ENCODE results near the gene AVPR1A. TPM values are rescaled to one million over a fixed set of nuclear protein-coding genes. Genes with fewer than 3 reads are reported as not detected.

The AVPR1A gene
- total and polyA plus RNA-seq, 10 donors: 0.17 to 3.3 (median 0.84) TPM

- no peak overlapping the region for H3K4me3 ChIP-seq
- H3K4me1 ChIP-seq: no peaks in the 10 kb centered on the region
- no peak for DNase-seq
- H3K36me3 ChIP-seq: no peaks in the 10 kb centered on the region
- H3K27ac ChIP-seq: no peak overlapping the region
- no peaks in the 10 kb centered on the region for H3K9me3 ChIP-seq
- intact Hi-C loops (cut with DNase I; ENCODE audit: low total_unique reads): no loop called here
- H3K27me3 ChIP-seq (replicated peaks in 1 of 7): no peaks in the 10 kb centered on the region
- TF ChIP-seq POLR2AphosphoS5 (IDR thresholded peaks at IDR 0.05): no peak
- TF ChIP-seq CTCF (IDR thresholded peaks at IDR 0.05 in 8 of 11, conservative IDR thresholded peaks at IDR 0.05 in 3 of 11): no peak
- TF ChIP-seq POLR2A (IDR thresholded peaks at IDR 0.05): no peak
Observed at GRCh38 chr12:63124778-63125177, 26.2 kb downstream of the AVPR1A start.

GRCh38 chr12:63103494-63104131, 47.4 kb downstream of the AVPR1A start:
- no peak overlapping the region for H3K27ac ChIP-seq
- TF ChIP-seq POLR2AphosphoS5 (IDR thresholded peaks at IDR 0.05) (no peak), CTCF (IDR thresholded peaks at IDR 0.05 in 8 of 11, conservative IDR thresholded peaks at IDR 0.05 in 3 of 11) (peak in 10 of 11 experiments; percentile 28 to 61 (median 52)), POLR2A (IDR thresholded peaks at IDR 0.05) (no peak)
- H3K4me1 ChIP-seq: no peaks in the 10 kb centered on the region
- no peaks in the 10 kb centered on the region for H3K27me3 ChIP-seq (replicated peaks in 1 of 7)
- no peak for DNase-seq
- H3K4me3 ChIP-seq: no peak overlapping the region
- WGBS, 5 donors: 7 to 16% (median 15%) methylated on average over 5 of the region's 5 CpGs
- intact Hi-C loops (cut with DNase I; ENCODE audit: low total_unique reads): no loop called here
- no peaks in the 10 kb centered on the region for H3K9me3 ChIP-seq
- no peaks in the 10 kb centered on the region for H3K36me3 ChIP-seq

- DNase-seq: no peak
- Histone ChIP-seq H3K4me1 (no peaks in the 10 kb centered on the region), H3K36me3 (no peaks in the 10 kb centered on the region), H3K9me3 (no peaks in the 10 kb centered on the region), H3K27me3 (replicated peaks in 1 of 7) (no peaks in the 10 kb centered on the region), H3K27ac (no peak overlapping the region), H3K4me3 (no peak overlapping the region)
- 67 to 86% (median 75%) methylated on average over 2 of the region's 2 CpGs for WGBS, 5 donors
- TF ChIP-seq POLR2AphosphoS5 (IDR thresholded peaks at IDR 0.05) (no peak), POLR2A (IDR thresholded peaks at IDR 0.05) (no peak), CTCF (IDR thresholded peaks at IDR 0.05 in 8 of 11, conservative IDR thresholded peaks at IDR 0.05 in 3 of 11) (no peak)
- intact Hi-C loops (cut with DNase I; ENCODE audit: low total_unique reads): no loop called here
Observed at GRCh38 chr12:63101920-63102319, 49.1 kb downstream of the AVPR1A start.

DNA sequence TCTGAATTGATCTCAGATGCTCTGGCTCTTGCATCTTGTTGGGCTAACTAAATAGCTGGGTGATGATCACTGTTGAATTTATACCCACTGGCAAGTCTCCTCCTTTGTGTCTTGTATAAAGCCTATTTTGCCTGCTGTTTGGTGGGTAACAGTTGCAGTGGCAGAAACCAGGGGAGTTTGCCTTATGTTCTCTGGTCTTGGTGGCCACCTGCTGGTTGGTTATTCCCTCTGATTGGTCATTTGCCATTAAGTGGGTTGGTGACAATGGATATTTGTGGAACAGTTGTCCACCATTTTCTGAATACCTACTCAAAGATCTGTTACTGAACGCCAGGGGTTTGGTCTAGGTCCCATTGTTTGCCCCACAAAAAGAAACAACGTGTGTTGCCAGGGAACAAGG, 52.1 kb downstream of the AVPR1A start:
- intact Hi-C loops (cut with DNase I; ENCODE audit: low total_unique reads): no loop called here

More for the DNA sequence above, 52.1 kb downstream of the AVPR1A start:
- no peak for DNase-seq
- no peaks in the 10 kb centered on the region for H3K36me3 ChIP-seq
- no peak for TF ChIP-seq POLR2AphosphoS5 (IDR thresholded peaks at IDR 0.05)
- no peak for TF ChIP-seq POLR2A (IDR thresholded peaks at IDR 0.05)
- TF ChIP-seq CTCF (IDR thresholded peaks at IDR 0.05 in 8 of 11, conservative IDR thresholded peaks at IDR 0.05 in 3 of 11): no peak
- H3K27ac ChIP-seq: no peak overlapping the region
- H3K4me3 ChIP-seq: no peak overlapping the region
- no peaks in the 10 kb centered on the region for H3K4me1 ChIP-seq
- no peaks in the 10 kb centered on the region for H3K9me3 ChIP-seq
- 75 to 98% (median 91%) methylated on average over 2 of the region's 2 CpGs for WGBS, 5 donors
- no peaks in the 10 kb centered on the region for H3K27me3 ChIP-seq (replicated peaks in 1 of 7)

All from spleen (tissue), 11 donors.